ENCODE results near the gene FBXO42. TPM values are rescaled to one million over a fixed set of nuclear protein-coding genes. Genes with fewer than 3 reads are reported as not detected.
A peak's percentile ranks its signal among the peaks of the same experiment; 100 is the strongest.

Gene FBXO42
- total RNA-seq (2021; fragmentation: NEBNext Ultra II Directional; extraction: Animal tissue kit (Norgen Biotek cat#: 25700)) (17.0 and 17.4 TPM in 2 replicates), polyA plus RNA-seq (2011; rRNA removed) (14.4 and 15.1 TPM in 2 replicates), polyA minus RNA-seq (2011; rRNA and poly(A)+ RNA removed) (27.0 and 31.9 TPM in 2 replicates)
- 15.9 TPM for polyA plus RNA-seq (2011; cell fraction: cytosol; rRNA removed)
- 23.2 TPM for polyA plus RNA-seq (2011; cell fraction: nucleus; rRNA removed)
- 11.7 to 12.5 TPM (median 12.0 TPM) in 4 replicates for polyA plus RNA-seq (2012, experiment 1 of 2)
- 8.8 TPM for polyA plus RNA-seq (2012, experiment 2 of 2)
- 7.8 TPM for polyA plus RNA-seq (2013, experiment 1 of 2)
- 7.5 TPM for polyA plus RNA-seq (2013, experiment 2 of 2)
- 12.0 TPM for polyA minus RNA-seq (2011; cell fraction: cytosol; rRNA and poly(A)+ RNA removed)
- polyA minus RNA-seq (2011; cell fraction: nucleus; rRNA and poly(A)+ RNA removed), result 22.8 TPM
- long read RNA-seq, experiment 1, full-length matches to known transcripts, result 7 of 12 reads
- long read RNA-seq, experiment 1, partial matches to known transcripts, result 0 of 12 reads
- long read RNA-seq, experiment 1, other reads (novel, unspliced or antisense), result 5 of 12 reads
- long read RNA-seq, experiment 2, full-length matches to known transcripts, result 5 of 9 reads
- long read RNA-seq, experiment 2, partial matches to known transcripts, result 2 of 9 reads
- long read RNA-seq, experiment 2, other reads (novel, unspliced or antisense), result 2 of 9 reads

- peak within 1 kb of the TSS; percentile 61; the same call in 1 of the 2 replicates for H2BK15ac ChIP-seq (ENCODE audit: low read length)
- peak within 1 kb of the TSS; percentile 82 for H4K91ac ChIP-seq (replicated peaks; ENCODE audit: insufficient read length, low read length)
- DNase-seq (ENCODE audit: low read depth in 1 of 2, low spot score in 2 of 2) (peak; percentile 70 to 94), FAIRE-seq (no peak)
- peak within 1 kb of the TSS; percentile 82 for H4K8ac ChIP-seq (ENCODE audit: extremely low read depth, insufficient read depth, low read length)
- H3K14ac ChIP-seq (ENCODE audit: insufficient read length), result no peak within 1 kb of the TSS
- peak within 1 kb of the TSS; percentile 97 for H4K5ac ChIP-seq (ENCODE audit: insufficient read length, low read depth, low read length)
- POLR2A ChIA-PET (ENCODE audit: partially characterized antibody), result interaction anchor here (0.6 to 5.4 kb wide), 17 partner anchors 8 to 565 kb away, joined by 3 to 32 read pairs (median 4); partner anchors contain the start of gene SZRD1
- peaks cover 0 to 2% of the 10 kb centered on the region in 2 experiments for H4K20me1 ChIP-seq (replicated peaks in 1 of 2; ENCODE audit: control insufficient read depth in 1 of 2, insufficient read depth in 2 of 2, low read length in 2 of 2)
- peaks cover 2 to 4% (median 3%) of the 10 kb centered on the region in 4 experiments; a peak in 3 of 7 replicates for H3K4me1 ChIP-seq (replicated peaks in 1 of 4; ENCODE audit: control insufficient read depth in 3 of 4, insufficient read depth in 4 of 4, low read length in 3 of 4)
- 3% methylated on average over 68 of the region's 81 CpGs; no CpG with 5 or more reads in 1 of the 2 experiments for WGBS, 2 experiments (ENCODE audit: extremely low coverage in 1 of 2, insufficient coverage in 1 of 2, insufficient read length in 1 of 2, insufficient replicate concordance in 2 of 2, low coverage in 1 of 2, low lambda C conversion rate in 2 of 2, missing lambda C conversion rate in 1 of 2)
- peak within 1 kb of the TSS; percentile 74 to 92 (median 82) for H3K4me3 ChIP-seq (ENCODE audit: extremely low read depth in 1 of 4, insufficient read depth in 2 of 4, low read depth in 3 of 4, low read length in 4 of 4)
- H3K4me2 ChIP-seq (ENCODE audit: insufficient read depth in 1 of 2, low read depth in 2 of 2, low read length in 2 of 2), result peak within 1 kb of the TSS; percentile 87 to 99
- peak within 1 kb of the TSS; percentile 81 to 94 (median 86) for H3K9ac ChIP-seq (replicated peaks in 1 of 4; ENCODE audit: extremely low read depth in 1 of 4, low read depth in 3 of 4, low read length in 3 of 4)
- H3K36me3 ChIP-seq (ENCODE audit: control insufficient read depth in 2 of 4, insufficient read depth in 4 of 4, low read length in 3 of 4), result no peaks in the 10 kb centered on the region
- H3K79me2 ChIP-seq (ENCODE audit: control insufficient read depth in 1 of 2, insufficient read depth in 2 of 2, low read length in 2 of 2), result peaks cover 4 to 41% of the 10 kb centered on the region in 2 experiments; a peak in 3 of 4 replicates
- H3K27me3 ChIP-seq (replicated peaks in 1 of 4; ENCODE audit: control insufficient read depth in 3 of 4, extremely low read depth in 1 of 4, insufficient read depth in 3 of 4, low read length in 3 of 4), result no peaks in the 10 kb centered on the region; a peak in 1 of 7 replicates
- H2BK5ac ChIP-seq (ENCODE audit: low read depth, low read length), result peak within 1 kb of the TSS; percentile 85; the same call in 1 of the 2 replicates
- peaks cover 2% of the 10 kb centered on the region for H3K79me1 ChIP-seq (ENCODE audit: low read depth, low read length)
- H3K56ac ChIP-seq (replicated peaks; ENCODE audit: insufficient read length, low read depth, low read length), result peak within 1 kb of the TSS; percentile 94
- H3K9me3 ChIP-seq (ENCODE audit: insufficient read depth in 2 of 2, low read depth in 1 of 2, low read length in 1 of 2), result no peaks in the 10 kb centered on the region
- CTCF ChIA-PET (ENCODE audit: partially characterized antibody), result interaction anchor here (0.6 to 4.2 kb wide), 9 partner anchors 12 to 852 kb away, joined by 3 to 44 read pairs (median 3); no protein-coding TSS in a partner anchor
- peak within 1 kb of the TSS; percentile 75; the same call in 1 of the 2 replicates for H2BK12ac ChIP-seq (ENCODE audit: low read depth, low read length)
- H3K23me2 ChIP-seq (ENCODE audit: low read depth, low read length), result peaks cover 6% of the 10 kb centered on the region
- peak within 1 kb of the TSS; percentile 79; the same call in 1 of the 2 replicates for H3K27ac ChIP-seq (ENCODE audit: low read depth, low read length)
- peak within 1 kb of the TSS; percentile 93 for H3K4ac ChIP-seq (replicated peaks; ENCODE audit: insufficient read length, low read depth, low read length)
- peak within 1 kb of the TSS; percentile 99 for H3K18ac ChIP-seq (ENCODE audit: extremely low read depth, low read length)
- no peak within 1 kb of the TSS for H3K23ac ChIP-seq (ENCODE audit: insufficient read length)
- no peak within 1 kb of the TSS for H2BK20ac ChIP-seq (ENCODE audit: low read length)
- no peak within 1 kb of the TSS for H2AK5ac ChIP-seq (ENCODE audit: low read depth, low read length)
- H2BK120ac ChIP-seq (replicated peaks; ENCODE audit: low read depth, low read length), result no peak within 1 kb of the TSS
- peak within 1 kb of the TSS; percentile 96 for H2AFZ ChIP-seq (ENCODE audit: low read length)
- TF ChIP-seq PHF8 (conservative IDR thresholded peaks at IDR 0.05; ENCODE audit: low read depth, low read length) (peak; percentile 96), TAF7 (optimal IDR thresholded peaks at IDR 0.05; ENCODE audit: borderline replicate concordance, low read depth, low read length) (peak; percentile 38), YY1 (IDR thresholded peaks at IDR 0.05; ENCODE audit: low read depth, low read length) (peak; percentile 91), SAP30 (IDR thresholded peaks at IDR 0.05; ENCODE audit: insufficient read depth, insufficient replicate concordance, low read length) (no peak), POU5F1 (IDR thresholded peaks at IDR 0.05; ENCODE audit: low read depth, low read length) (no peak), SP2 (IDR thresholded peaks at IDR 0.05; ENCODE audit: low read length) (no peak), RFX5 (IDR thresholded peaks at IDR 0.05; ENCODE audit: borderline replicate concordance, low read depth, low read length) (no peak)
These were observed at the start of gene FBXO42 for GRCh38 chr1:16351994-16352841. Gene FBXO42, minus strand, starts transcription at chr1:16352480. Its CDS starts 37,062 bp downstream, at chr1:16315418.
